AG04449 (cell line): Measurements from ENCODE around the gene PRKCE.
"Not testable (repeated sequence)": the region's sequence is repeated elsewhere in the genome, so short reads cannot be mapped to it uniquely, and the experiment has no call there.

ENCODE experiments used
- CTCF ChIA-PET: fragments of 350-600 bp; formaldehyde crosslinking; extraction: SDS; loops from one replicate; lab custom pipeline; 2021; ENCODE audit warnings: antibody characterized with exemption; lab: Yijun Ruan, JAX
- POLR2A ChIA-PET: fragments of 400-600, 350-600 bp; formaldehyde crosslinking; extraction: SDS; loops from one replicate; lab custom pipeline; 2020; ENCODE audit warnings: antibody characterized with exemption, inconsistent platforms; lab: Yijun Ruan, JAX
- DNase-seq: peaks from one replicate; pipeline ENCODE4 v3.0.0-alpha.2; 2010; ENCODE audit warnings: low read depth, low spot score
- H3K4me3 ChIP-seq: 2 replicates; pipeline ENCODE4 v1.5.1; 2011; ENCODE audit warnings: low read depth, mild to moderate bottlenecking, control low read depth, low read length
- TF ChIP-seq, protein P1 (sequence below): IDR thresholded peaks from one replicate; pipeline ENCODE4 v1.5.1; 2011; ENCODE audit warnings: mild to moderate bottlenecking, moderate library complexity, low read length, control low read depth, inconsistent platforms; ENCODE audit not compliant: insufficient read depth; ENCODE audit errors: missing control alignments

Gene PRKCE

DNA sequence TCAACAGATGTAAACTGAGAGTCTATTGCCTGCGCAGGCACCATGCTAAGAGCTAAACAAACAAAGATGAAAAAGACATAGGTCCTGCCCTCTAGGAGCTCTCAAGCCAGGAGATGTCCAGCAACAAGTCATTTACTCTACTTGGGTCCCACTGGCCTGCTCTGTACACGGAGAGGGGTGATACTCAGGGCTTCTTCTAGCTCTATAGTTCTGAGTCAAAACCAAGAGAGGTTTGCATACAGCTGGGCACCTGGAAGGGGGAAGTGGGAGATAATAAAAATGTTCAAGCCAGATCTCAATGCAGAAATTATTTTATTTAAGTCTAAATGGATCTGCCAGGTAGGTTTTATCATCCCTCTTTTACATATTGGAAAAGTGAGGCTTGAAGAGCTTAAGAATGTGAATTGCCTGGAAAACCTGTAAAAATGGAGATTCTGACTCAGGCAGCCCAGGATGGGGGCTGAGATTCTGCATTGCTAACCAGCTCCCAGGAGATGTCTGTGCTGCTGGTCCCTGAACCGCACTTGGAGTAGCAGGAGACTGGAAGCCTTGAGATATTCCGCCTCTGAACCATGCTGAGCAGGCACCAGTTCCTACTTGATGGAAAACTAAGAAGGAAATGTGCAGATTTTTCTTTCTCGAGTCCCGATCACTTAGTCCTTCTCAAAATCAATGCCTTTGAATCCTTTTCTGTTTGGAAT is 201.1 kb downstream of the PRKCE start:
- ChIA-PET CTCF (interaction anchor here (1.0 to 1.4 kb wide), 4 partner anchors 14 to 90 kb away, joined by 3 read pairs; no protein-coding TSS in a partner anchor), POLR2A (no interaction called here)
- TF ChIP-seq, protein P1, sequence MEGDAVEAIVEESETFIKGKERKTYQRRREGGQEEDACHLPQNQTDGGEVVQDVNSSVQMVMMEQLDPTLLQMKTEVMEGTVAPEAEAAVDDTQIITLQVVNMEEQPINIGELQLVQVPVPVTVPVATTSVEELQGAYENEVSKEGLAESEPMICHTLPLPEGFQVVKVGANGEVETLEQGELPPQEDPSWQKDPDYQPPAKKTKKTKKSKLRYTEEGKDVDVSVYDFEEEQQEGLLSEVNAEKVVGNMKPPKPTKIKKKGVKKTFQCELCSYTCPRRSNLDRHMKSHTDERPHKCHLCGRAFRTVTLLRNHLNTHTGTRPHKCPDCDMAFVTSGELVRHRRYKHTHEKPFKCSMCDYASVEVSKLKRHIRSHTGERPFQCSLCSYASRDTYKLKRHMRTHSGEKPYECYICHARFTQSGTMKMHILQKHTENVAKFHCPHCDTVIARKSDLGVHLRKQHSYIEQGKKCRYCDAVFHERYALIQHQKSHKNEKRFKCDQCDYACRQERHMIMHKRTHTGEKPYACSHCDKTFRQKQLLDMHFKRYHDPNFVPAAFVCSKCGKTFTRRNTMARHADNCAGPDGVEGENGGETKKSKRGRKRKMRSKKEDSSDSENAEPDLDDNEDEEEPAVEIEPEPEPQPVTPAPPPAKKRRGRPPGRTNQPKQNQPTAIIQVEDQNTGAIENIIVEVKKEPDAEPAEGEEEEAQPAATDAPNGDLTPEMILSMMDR = no peak
- H3K4me3 ChIP-seq = no peak overlapping the region
- no peak for DNase-seq

DNA sequence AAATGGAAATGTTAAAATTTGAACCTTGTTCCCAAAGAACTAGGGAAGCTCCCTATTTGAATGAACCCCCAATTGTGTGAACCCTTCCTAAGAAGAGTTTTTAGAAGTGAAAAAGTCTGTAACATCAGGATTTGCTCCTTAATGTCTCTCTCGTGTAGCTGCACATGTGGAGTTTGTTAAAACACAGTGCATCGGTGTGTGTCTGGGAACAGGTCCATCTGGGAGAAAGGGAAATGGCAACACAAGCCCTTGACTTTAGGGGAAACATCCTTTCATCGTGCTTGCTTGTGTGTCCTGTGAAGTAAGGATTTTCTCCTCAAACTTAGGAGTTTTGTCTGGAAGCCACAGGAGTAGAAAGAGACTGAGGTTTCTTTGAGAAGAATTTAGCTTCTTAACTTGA is 203.9 kb downstream of the PRKCE start:
- CTCF ChIA-PET = interaction anchor here (0.8 to 1.3 kb wide), 3 partner anchors 9 to 210 kb away, joined by 3 read pairs; no protein-coding TSS in a partner anchor
- TF ChIP-seq, protein P1 = no peak
- DNase-seq = no peak
- POLR2A ChIA-PET = no interaction called here
- no peak overlapping the region for H3K4me3 ChIP-seq

DNA sequence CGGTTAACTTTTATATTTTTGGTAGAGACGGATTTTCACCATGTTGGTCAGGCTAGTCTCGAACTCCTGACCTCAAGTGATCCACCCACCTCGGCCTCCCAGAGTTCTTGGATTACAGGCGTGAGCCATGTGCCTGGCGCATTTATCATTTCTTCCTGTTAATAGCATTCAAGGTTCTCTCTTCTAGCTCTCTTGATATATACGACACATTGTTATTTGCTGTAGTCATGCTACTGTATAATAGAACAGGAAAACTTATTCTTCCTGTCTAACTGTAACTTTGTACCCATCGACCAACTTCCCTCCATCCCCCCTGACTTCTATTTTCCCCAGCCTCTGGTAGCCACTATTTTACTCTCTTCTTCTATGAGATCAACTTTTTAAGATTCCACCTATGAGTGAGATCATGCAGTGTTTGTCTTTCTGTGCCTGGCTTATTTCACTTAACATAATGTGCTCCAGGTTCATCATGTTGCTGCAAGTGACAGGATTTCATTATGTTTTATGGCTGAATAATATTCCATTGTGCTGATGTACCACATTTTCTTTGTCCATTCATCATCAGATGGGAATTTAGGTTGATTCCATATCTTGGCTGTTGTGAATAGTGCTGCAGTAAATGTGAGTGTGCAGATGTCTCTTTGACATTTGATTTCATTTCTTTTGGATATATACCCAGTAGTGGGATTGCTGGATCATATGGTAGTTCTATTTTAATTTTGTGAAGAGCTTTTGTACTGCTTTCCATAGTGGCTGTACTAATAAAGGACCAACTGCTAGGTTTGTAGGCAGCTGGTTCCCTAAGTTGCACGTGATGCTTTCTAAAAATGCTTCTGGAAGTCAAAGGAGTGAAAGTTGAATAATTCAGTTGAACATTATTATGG is 205.2 kb downstream of the PRKCE start:
- DNase-seq = no peak
- POLR2A ChIA-PET = no interaction called here
- CTCF ChIA-PET = interaction anchor here (1.1 to 1.2 kb wide), 2 partner anchors 12 to 211 kb away, joined by 3 read pairs; no protein-coding TSS in a partner anchor
- TF ChIP-seq, protein P1 = no peak
- no peak overlapping the region for H3K4me3 ChIP-seq

DNA sequence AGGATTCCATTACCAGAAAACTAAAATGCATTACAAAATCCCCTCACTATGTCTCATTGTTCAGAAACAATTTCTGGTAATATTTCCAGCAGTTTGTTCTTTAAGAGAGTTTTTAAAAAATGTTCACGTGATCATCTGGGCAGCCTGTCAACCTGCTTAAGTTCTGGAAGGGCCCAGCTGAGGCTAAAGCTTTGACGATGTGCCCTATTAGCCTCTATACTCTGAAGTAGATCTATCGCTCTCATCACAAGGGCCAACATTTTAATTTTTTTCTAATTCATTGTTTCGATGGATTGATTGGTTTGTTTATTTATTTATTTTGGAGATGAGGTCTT is 205.8 kb downstream of the PRKCE start:
- ChIA-PET CTCF (interaction anchor here (1.1 kb wide), 1 partner anchor 11 kb away, joined by 3 read pairs; no protein-coding TSS in a partner anchor), POLR2A (no interaction called here)
- no peak overlapping the region for H3K4me3 ChIP-seq
- TF ChIP-seq, protein P1 = no peak
- no peak for DNase-seq

DNA sequence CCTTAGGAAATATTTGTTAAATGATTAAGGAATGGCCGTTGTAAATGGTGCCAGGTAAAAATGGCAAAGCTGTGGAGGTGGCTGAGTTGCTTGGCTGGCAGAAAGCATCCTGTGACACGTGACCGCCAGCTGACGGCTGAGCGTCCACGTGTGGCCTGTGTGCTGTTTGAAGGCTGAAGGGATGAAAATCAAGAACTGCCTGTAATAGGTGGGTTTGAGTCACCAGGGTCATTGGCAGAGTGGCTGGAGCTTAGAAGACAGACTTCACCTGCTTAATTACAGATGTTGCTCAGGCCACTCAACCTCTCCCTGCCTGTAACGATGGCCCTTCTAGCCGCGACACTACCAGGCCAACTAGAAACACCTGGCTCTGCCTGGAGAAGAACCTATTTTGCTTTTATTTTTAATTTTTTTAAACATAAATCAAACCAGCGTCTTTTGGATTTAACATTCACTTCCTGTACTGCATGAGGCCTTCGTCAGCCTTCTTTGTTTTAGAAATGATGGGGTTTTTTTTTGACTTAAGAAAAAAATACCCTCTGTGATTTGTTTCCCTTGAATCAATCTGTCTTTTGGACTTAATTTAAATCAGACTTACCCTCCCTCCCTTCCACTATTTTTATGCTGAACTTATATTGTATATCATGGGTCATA is 206.5 kb downstream of the PRKCE start:
- TF ChIP-seq, protein P1 = no peak

DNA sequence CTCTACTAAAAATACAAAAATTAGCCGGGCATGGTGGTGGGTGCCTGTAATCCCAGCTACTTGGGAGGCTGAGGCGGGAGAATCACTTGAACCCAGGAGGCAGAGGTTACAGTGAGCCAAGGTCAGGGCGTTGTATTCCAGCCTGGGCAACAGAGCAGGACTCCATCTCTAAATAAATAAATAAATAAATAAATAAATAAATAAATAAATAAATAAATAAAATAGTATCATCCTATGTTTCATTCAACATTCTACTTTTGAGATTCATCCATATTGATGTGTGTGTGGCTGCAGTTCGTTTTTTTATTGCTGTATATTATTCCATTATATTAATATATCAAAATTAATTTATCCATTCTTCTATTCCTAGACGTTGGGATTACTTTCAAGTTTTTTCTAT is 207.4 kb downstream of the PRKCE start:
- CTCF ChIA-PET, POLR2A ChIA-PET, H3K4me3 ChIP-seq, DNase-seq: not testable (repeated sequence)

More for the DNA sequence above, 206.5 kb downstream of the PRKCE start:
- ChIA-PET POLR2A (no interaction called here), CTCF (interaction anchor here (1.1 kb wide), 1 partner anchor 11 kb away, joined by 3 read pairs; no protein-coding TSS in a partner anchor)
- no peak overlapping the region for H3K4me3 ChIP-seq
- DNase-seq = no peak
